AG09319 (cell line): ENCODE data around the gene TMEM205.
"Not testable (repeated sequence)": the region's sequence is repeated elsewhere in the genome, so short reads cannot be mapped to it uniquely, and the experiment has no call there.

ENCODE experiments used
- DNase-seq: peaks from one replicate; pipeline ENCODE4 v3.0.0-alpha.2; 2010; ENCODE audit warnings: low read depth; ENCODE audit errors: extremely low read depth
- CTCF ChIP-seq: IDR thresholded peaks from 2 replicates; pipeline ENCODE4 v1.5.1; 2011; ENCODE audit warnings: low read depth, mild to moderate bottlenecking, inconsistent platforms, low read length, moderate library complexity

The TMEM205 gene

GRCh38 chr19:11359421-11359820 lies 13.4 kb upstream of the TMEM205 start:
- TF ChIP-seq CTCF = no peak
- no peak for DNase-seq

GRCh38 chr19:11356676-11357550 lies 10.8 kb upstream of the TMEM205 start:
- DNase-seq = no peak
- no peak for TF ChIP-seq CTCF

GRCh38 chr19:11356074-11356397 lies 10.0 kb upstream of the TMEM205 start:
- no peak for TF ChIP-seq CTCF
- DNase-seq = no peak

- DNase-seq = peak; percentile 63
- TF ChIP-seq CTCF = no peak
Observed at GRCh38 chr19:11355160-11356073, 9.3 kb upstream of the TMEM205 start, which contains the start of gene PLPPR2. Gene PLPPR2 (plus strand): TSS chr19:11355432. CDS start chr19:11357674, 2,242 bp downstream.

- not testable (repeated sequence) for DNase-seq
Observed at GRCh38 chr19:11354102-11354501, 8.0 kb upstream of the TMEM205 start.

- DNase-seq = no peak
- TF ChIP-seq CTCF = no peak
Observed at GRCh38 chr19:11349171-11349570, 3.1 kb upstream of the TMEM205 start.

- DNase-seq = no peak
- no peak for TF ChIP-seq CTCF
Observed at GRCh38 chr19:11347546-11348039, 1.5 kb upstream of the TMEM205 start.
